Heart right ventricle (tissue), 16 donors: Measurements from ENCODE around the gene MRPL23. TPM values are rescaled to one million over a fixed set of nuclear protein-coding genes. Genes with fewer than 3 reads are reported as not detected.

Experiments
- ATAC-seq, 8 donors: fragments of 200-7000 bp; cut with Tn5 transposase; one replicate each; pipeline ENCODE4 v1.9.1; 2020; ENCODE audit warnings: mild to moderate bottlenecking in 8 of 8, moderate library complexity in 8 of 8, moderate number of reproducible peaks in 1 of 8
- DNase-seq, 2 donors: peaks; one replicate each; pipeline ENCODE4 v3.0.0-alpha.2; 2020
- H3K27ac ChIP-seq, 10 donors: fragments of 200-600 bp; sonication (generic) in 2 of 10; one replicate each; pipeline versions ENCODE4 v1.5.0 to v1.8.0; 2020 to 2022; ENCODE audit warnings: mild to moderate bottlenecking in 3 of 10
- H3K27me3 ChIP-seq, 7 donors: fragments of 200-600 bp; one replicate each; pipeline ENCODE4 v1.8.0; 2021 to 2022; ENCODE audit warnings: mild to moderate bottlenecking in 2 of 7
- H3K36me3 ChIP-seq, 9 donors: fragments of 200-600 bp; sonication (generic) in 1 of 9; one replicate each; pipeline versions ENCODE4 v1.5.0 to v1.8.0; 2020 to 2022; ENCODE audit warnings: mild to moderate bottlenecking in 2 of 9
- H3K4me1 ChIP-seq, 9 donors: fragments of 200-600 bp; sonication (generic) in 1 of 9; one replicate each; pipeline versions ENCODE4 v1.5.0 to v1.8.0; 2020 to 2022; ENCODE audit warnings: mild to moderate bottlenecking in 4 of 9
- H3K4me3 ChIP-seq, 10 donors: fragments of 200-600 bp; sonication (generic) in 2 of 10; one replicate each; pipeline versions ENCODE4 v1.5.0 to v1.8.0; 2020 to 2022; ENCODE audit warnings: mild to moderate bottlenecking in 7 of 10, moderate library complexity in 2 of 10
- H3K9me3 ChIP-seq, 11 donors: fragments of 200-600 bp in 10 of 11; sonication (generic) in 2 of 11; one replicate each; pipeline versions ENCODE4 v1.5.0 to v1.8.0; 2013 to 2022; ENCODE audit warnings: mild to moderate bottlenecking in 2 of 11, control low read depth in 1 of 11, moderate library complexity in 1 of 11
- WGBS, 2 donors: extraction: QIAGEN DNeasy Blood & Tissue Kit; methylation state at CpG; one replicate each; pipeline ENCODE4 v1.1.7; 2013; ENCODE audit warnings: inconsistent platforms in 1 of 2; 5-methylcytosine and 5-hydroxymethylcytosine counted together
- intact Hi-C, 10 donors: fragments of 100-400 bp; cut with DNase I; formaldehyde crosslinking; loops; one replicate each; pipeline versions ENCODE4 v1.11.1 to v1.14.2; 2022
- polyA plus RNA-seq, 2 donors: library from polyadenylated mRNA; stranded (reverse); fragments of 200-250 nt; gene quantifications; one replicate each; pipeline ENCODE4 v1.2.3, GENCODE V29; 2013
- total RNA-seq, 10 donors: library from RNA; stranded (reverse); fragmentation: NEBNext Ultra II Directional in 3 of 10; extraction: Animal tissue kit (Norgen Biotek cat#: 25700) in 3 of 10; gene quantifications; one replicate each; pipeline versions ENCODE4 v1.2.1 to v1.2.4, GENCODE V29; 2021 to 2023
- TF ChIP-seq, protein P1 (sequence below), 9 donors: fragments of 200-600 bp; sonication (generic) in 2 of 9; IDR thresholded peaks; one replicate each; pipeline versions ENCODE4 v1.5.0 to v1.8.0; 2021 to 2022; ENCODE audit warnings: antibody characterized with exemption in 9 of 9, mild to moderate bottlenecking in 5 of 9, moderate library complexity in 1 of 9
- donor health status: Arrhythmogenic right ventricular cardiomyopathy.
- donor health status: ischemic (EF 13 %, LVEDD 7.1; RV severe dilation, severe dysfunction).
- donor health status: healthy with polysubstance abuse.
- donor health status: DM: no; HTN: yes; CAD: no.
- donor health status: DM: no; HTN: no; CAD: no.
- donor health status: ischemic (EF 25% LVEDD 6.9; RV normal size, moderate dysfunction).
- donor health status: ischemic (EF 25% LVEDD 5.7; RV mildly dilated, moderate dysfunction).
- donor health status: healthy.
- donor health status: DM: yes; HTN: yes; CAD: no.
- donor health status: Ischemic cardiomyopathy.
- donor health status: ischemic (EF 35%, LVEDD 5.7; RV mildly dilated, moderate dysfunction).
- donor health status: nonischemic (EF 11% LVEDD 7.7; RV severe dilation, severe dysfunction).
- donor health status: DM: yes; HTN: yes; CAD: no.
- donor health status: PGD.
- donor health status: ischemic (EF 29% LVEDD 5.4; RV normal size, mild dysfunction).
- donor health status: nonischemic (EF 23%, LVEDD 6.1; RV moderate dilation, normal function).

MRPL23 gene
- total and polyA plus RNA-seq, 12 donors, result 45.9 to 356 (median 80.7) TPM

- intact Hi-C loops, result no loop called here
- no peak for DNase-seq
- no CpG with 5 or more reads among the region's 14 CpGs for WGBS, 2 donors
Measured at GRCh38 chr11:1997755-1998154, 50.6 kb downstream of the MRPL23 start, which contains the start of gene H19. Gene H19 (minus strand): TSS chr11:1997842.

GRCh38 chr11:1998290-1998689 is 51.2 kb downstream of the MRPL23 start:
- Histone ChIP-seq H3K9me3 (no peaks in the 10 kb centered on the region), H3K36me3 (no peaks in the 10 kb centered on the region), H3K4me3 (no peak overlapping the region), H3K4me1 (no peaks in the 10 kb centered on the region), H3K27me3 (no peaks in the 10 kb centered on the region), H3K27ac (no peak overlapping the region)
- ATAC-seq, result peak; percentile 61 to 85 (median 78)
- no CpG with 5 or more reads among the region's 28 CpGs for WGBS, 2 donors
- DNase-seq, result no peak
- intact Hi-C loops, result no loop called here
- TF ChIP-seq, protein P1, sequence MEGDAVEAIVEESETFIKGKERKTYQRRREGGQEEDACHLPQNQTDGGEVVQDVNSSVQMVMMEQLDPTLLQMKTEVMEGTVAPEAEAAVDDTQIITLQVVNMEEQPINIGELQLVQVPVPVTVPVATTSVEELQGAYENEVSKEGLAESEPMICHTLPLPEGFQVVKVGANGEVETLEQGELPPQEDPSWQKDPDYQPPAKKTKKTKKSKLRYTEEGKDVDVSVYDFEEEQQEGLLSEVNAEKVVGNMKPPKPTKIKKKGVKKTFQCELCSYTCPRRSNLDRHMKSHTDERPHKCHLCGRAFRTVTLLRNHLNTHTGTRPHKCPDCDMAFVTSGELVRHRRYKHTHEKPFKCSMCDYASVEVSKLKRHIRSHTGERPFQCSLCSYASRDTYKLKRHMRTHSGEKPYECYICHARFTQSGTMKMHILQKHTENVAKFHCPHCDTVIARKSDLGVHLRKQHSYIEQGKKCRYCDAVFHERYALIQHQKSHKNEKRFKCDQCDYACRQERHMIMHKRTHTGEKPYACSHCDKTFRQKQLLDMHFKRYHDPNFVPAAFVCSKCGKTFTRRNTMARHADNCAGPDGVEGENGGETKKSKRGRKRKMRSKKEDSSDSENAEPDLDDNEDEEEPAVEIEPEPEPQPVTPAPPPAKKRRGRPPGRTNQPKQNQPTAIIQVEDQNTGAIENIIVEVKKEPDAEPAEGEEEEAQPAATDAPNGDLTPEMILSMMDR (IDR thresholded peaks at IDR 0.05), result no peak

More at GRCh38 chr11:1997755-1998154, 50.6 kb downstream of the MRPL23 start, which contains the start of gene H19:
- Histone ChIP-seq H3K4me3 (no peak within 1 kb of the TSS), H3K9me3 (no peaks in the 10 kb centered on the region), H3K36me3 (no peaks in the 10 kb centered on the region), H3K27me3 (no peaks in the 10 kb centered on the region), H3K27ac (no peak within 1 kb of the TSS), H3K4me1 (no peaks in the 10 kb centered on the region)
- TF ChIP-seq, protein P1 (IDR thresholded peaks at IDR 0.05), result no peak
- peak; percentile 37 to 79 (median 73) for ATAC-seq

- Histone ChIP-seq H3K4me3 (no peak overlapping the region), H3K36me3 (no peaks in the 10 kb centered on the region), H3K27ac (no peak overlapping the region), H3K4me1 (no peaks in the 10 kb centered on the region), H3K27me3 (no peaks in the 10 kb centered on the region), H3K9me3 (no peaks in the 10 kb centered on the region)
- TF ChIP-seq, protein P1 (IDR thresholded peaks at IDR 0.05), result no peak
- WGBS, 2 donors, result no CpG with 5 or more reads among the region's 15 CpGs
- intact Hi-C loops, result no loop called here
- ATAC-seq, result peak in 1 of 8 donors; percentile 38
- DNase-seq, result no peak
Measured at GRCh38 chr11:1998861-1999260, 51.7 kb downstream of the MRPL23 start.

- no peaks in the 10 kb centered on the region for H3K4me1 ChIP-seq
- TF ChIP-seq, protein P1 (IDR thresholded peaks at IDR 0.05), result no peak
- intact Hi-C loops, result no loop called here
- no peak overlapping the region for H3K4me3 ChIP-seq
- no peaks in the 10 kb centered on the region for H3K27me3 ChIP-seq
- no peaks in the 10 kb centered on the region for H3K9me3 ChIP-seq
- no peak for DNase-seq
- no CpG with 5 or more reads among the region's 42 CpGs for WGBS, 2 donors
- peak in 3 of 8 donors; percentile 25 to 36 (median 33) for ATAC-seq
- no peaks in the 10 kb centered on the region for H3K36me3 ChIP-seq
- no peak overlapping the region for H3K27ac ChIP-seq
Measured at GRCh38 chr11:2002042-2002776, 55.1 kb downstream of the MRPL23 start.
